HG02938 (cell line): ENCODE measurements around the gene DDC.
A peak's percentile ranks its signal among the peaks of the same experiment; 100 is the strongest.

Experiments
- ATAC-seq: cut with Tn5 transposase; IDR thresholded peaks from one replicate; pipeline ENCODE4 v1.9.1; 2021; ENCODE audit warnings: mild to moderate bottlenecking, moderate library complexity; ENCODE audit not compliant: unreplicated experiment

The DDC gene

DNA sequence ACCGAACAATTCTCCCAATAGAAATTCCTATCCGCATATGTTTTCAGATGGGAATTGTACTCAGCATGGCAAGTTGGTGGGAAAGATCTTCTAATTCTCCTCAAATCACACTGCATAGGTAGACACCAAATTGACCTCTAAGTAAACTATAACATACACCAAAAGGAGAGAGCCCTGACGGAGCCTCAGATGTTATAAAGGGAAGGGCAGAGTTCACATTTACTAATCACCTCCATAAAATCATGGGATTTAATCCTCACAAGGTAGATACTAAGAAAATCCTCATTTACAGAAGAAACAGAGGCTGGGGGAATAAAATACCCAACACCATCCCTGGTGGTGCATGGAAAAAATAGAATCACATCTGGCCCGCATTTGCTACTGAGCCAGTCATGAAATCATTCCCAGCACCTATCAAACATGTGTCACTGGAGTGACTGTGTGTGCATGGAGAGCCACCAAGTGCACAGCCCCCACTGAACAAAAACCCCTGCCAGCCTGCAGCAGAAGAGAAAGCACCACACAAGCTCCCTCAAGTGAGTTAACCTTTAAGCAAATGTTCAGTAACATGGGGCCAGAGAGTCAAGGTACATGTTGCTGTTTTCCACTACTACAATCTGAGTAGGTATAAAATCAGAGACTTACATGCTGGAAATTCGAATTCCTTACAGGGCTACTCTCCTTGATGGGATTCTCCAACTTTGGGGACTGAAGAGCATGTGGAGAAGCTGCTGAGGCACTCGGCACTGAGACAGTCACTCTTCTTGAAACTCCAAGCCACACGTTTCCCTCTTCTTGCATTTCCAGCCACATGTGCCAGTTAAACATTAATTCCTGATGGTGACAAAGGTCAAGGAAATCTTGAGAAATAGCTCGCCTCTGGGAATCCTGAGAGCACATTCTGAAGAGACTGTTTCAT, at the start of gene DDC:
Gene DDC (minus strand): TSS at position 766 of the 919 bp plus-strand sequence. CDS start 21,320 bp downstream, outside the sequence.
- ATAC-seq, result no peak

- no peak for ATAC-seq
These were observed 48.3 kb upstream of the DDC start for GRCh38 chr7:50613473-50613872.

DNA sequence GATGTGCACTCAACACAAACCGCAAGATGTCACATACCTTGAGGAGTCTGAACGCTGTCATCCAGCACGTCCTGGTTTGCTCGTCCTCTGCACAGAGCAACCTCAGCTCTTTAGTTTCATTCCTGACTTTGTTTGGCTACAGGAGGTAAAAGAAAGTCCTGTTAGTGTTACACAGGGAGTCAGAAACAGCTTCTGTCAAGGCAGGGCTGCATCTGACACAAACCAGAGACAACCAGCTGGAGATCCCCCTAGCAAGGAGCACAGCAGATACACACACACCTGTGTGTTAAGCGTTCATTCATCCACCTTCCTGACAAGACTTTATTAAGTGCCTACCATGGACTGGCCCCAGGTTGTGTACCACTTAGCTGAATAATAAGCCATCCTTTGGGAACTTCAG, 47.5 kb upstream of the DDC start:
- ATAC-seq, result no peak

GRCh38 chr7:50610521-50611277, 45.5 kb upstream of the DDC start:
- peak; percentile 72 for ATAC-seq

GRCh38 chr7:50608196-50608906, 43.1 kb upstream of the DDC start:
- no peak for ATAC-seq

GRCh38 chr7:50607524-50608125, 42.4 kb upstream of the DDC start:
- ATAC-seq, result no peak

DNA sequence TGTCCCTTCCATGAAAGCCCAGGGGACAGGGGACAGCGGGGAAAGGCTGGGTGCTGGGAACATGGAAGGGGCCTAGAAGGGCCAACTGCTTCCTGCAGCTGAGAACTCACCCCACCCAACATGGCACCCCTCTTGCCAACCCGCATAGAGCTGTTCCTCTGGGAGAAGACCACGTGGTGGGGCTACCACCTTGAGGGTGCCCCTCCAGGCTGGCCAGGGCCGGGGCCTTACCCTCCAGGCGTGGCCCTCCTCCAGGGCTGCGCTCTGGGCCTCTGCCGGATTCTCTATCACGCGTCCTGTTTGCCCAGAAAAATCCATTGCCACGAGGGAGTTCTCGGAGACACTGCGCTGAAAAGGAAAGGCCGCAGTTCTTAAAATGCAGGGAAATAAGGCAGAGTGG, 39.9 kb upstream of the DDC start:
- no peak for ATAC-seq

DNA sequence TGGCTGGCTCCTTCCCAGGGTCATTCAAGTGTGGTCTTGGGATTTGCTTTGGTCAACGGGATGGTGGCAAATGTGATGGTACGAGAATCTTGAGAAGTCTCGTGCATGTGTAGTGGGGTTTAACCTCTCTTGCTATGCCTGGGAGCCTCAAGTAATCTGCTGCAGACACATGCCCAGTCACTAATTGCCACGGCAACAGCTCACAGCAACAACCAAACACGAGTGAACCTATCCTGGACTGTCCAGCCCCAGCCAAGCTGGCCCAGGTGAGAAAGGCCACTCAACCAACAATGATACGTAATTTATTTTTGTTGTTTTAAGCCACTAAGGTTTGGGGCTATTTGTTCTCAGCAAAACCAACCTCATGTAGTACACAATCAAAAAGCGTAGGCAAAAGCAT, 38.1 kb upstream of the DDC start:
- no peak for ATAC-seq

- no peak for ATAC-seq
These were observed 34.2 kb upstream of the DDC start for GRCh38 chr7:50599385-50599784.

- no peak for ATAC-seq
These were observed 33.5 kb upstream of the DDC start for GRCh38 chr7:50598460-50599343.

GRCh38 chr7:50596484-50596883, 31.3 kb upstream of the DDC start:
- no peak for ATAC-seq

DNA sequence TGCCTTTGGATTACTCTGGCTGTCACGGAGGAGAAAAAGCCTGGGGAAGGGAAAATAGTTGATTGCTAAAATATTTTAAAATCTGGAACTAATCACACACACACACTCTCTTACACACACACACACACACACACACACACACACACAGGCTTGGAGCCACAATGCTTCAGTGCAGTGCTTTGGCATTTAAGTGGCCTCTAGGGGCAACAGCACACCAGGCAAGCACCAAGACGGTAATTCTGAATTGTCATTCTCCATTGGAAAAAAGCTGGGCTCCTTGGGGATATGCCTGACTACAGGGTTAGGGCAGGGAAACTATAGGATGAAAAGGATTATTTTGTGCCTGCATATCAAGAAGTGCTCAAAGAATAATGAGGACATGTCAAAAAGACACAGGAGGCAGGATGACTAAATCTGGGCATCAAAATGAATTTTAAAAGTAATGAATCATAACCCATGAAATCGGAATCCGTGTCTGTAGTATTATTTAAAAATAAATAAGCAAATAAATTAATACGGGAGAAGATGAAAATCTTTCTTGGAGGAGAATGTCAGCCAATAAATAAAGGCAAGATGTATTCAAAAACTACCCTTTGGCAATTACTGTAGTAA, 30.4 kb upstream of the DDC start:
- ATAC-seq, result peak; percentile 18

DNA sequence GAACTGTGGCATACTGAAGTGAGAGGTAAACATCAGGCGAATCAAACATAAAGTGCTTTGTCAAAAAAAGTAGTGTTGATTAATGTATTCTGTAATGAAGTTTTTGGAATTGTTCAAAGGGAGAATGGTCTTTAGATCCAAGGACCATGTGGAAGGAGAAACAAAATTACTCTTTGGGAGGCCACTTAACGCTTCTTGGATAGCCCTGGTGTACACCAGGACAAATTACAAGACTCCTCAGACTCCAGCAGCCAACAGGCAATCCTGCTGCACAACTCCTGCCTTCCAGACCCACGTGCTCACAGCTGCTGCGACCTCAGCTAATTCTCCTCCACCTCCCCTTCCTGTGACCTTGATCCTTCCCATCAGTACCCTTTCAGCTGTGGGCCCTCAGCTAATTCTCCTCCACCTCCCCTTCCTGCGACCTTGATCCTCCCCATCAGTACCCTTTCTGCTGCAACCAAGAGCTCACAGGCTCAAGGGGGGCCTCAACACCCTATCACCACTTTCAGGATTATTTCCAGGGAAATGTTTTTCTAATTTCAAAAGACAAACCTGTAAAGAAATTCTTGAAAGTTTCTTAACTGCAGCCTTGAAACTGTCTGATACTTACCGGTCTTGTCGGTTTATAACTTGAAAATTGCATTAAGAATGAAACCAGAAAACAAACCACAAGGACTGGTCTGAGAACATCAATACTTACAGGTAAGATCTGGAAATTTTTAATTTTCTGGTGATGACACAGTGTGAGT, 29.7 kb upstream of the DDC start:
- peak; percentile 56 for ATAC-seq

DNA sequence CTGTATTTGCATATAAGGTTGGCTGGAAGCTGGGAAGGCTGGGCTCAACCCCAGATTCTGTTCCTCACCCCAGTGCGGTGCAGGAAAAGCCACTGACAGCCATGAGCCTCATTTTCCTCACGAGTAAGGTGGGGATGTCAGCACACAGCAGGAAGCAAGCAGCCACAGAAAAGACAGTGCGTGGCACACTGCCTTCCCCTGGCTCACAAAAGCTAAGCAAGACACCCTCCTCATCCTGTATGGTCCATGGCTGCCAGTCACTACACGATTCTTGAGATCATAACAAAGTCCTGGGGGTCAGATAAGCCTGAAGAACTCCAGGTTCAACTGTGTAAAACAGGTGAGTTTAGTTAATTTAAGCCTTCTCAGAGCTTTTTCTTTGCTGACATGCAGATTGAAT, 28.9 kb upstream of the DDC start:
- ATAC-seq, result no peak

- no peak for ATAC-seq
These were observed 27.7 kb upstream of the DDC start for GRCh38 chr7:50592940-50593339.

DNA sequence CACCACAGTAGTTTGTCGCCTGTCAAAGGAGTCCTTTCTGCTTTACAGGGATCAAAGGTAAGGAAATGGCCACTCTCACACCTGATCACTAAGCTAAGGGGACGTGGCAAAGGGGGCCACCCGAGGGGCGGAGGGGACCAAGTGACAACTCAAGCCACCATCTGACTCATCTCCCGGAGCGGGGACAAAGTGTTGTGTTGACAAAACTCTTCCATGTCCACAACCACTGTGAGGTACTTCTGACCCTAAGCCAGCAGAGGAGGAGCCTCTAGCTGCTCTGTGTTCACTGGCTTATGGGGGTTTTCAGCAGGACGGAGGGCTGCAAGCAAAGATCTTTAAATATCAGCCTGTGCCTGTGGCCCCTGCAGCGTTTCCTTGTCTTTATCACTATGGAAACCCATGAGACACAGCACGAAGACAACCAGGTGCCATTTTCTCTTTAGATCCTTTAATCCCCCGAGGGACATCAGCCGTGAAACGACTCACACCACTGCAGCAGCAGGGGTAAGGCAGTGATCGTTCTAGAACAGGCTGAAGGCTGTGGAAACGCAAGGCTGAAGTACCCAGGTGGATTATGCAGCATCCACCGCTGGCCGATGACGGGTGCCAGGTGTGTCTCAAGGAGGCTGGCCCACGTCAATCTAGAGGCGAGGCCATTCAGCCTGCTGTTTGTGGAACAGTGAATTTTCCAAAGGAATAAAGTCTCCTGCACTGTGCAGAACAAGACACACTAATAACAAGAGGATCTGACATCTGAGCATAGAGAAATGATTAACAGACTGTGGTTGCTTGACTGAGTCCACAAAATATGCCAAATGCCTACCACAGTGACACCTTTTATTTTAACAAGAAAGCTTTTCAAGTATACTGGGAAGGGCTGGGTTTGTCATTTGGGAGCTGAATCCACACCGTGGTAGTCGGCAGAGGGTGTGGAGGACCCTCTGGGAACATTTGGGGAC, 26.6 kb upstream of the DDC start:
- peak; percentile 61 for ATAC-seq

- no peak for ATAC-seq
These were observed 25.9 kb upstream of the DDC start for GRCh38 chr7:50591098-50591479.

GRCh38 chr7:50590535-50590934, 25.3 kb upstream of the DDC start:
- ATAC-seq, result no peak
